Psoas muscle (tissue), 8 donors: Measurements from ENCODE around the gene ULBP1. TPM values are rescaled to one million over a fixed set of nuclear protein-coding genes. Genes with fewer than 3 reads are reported as not detected.
A peak's percentile ranks its signal among the peaks of the same experiment; 100 is the strongest.

ENCODE experiments used
- ATAC-seq, 4 donors: fragments of 200-7000 bp; cut with Tn5 transposase; one replicate each; pipeline ENCODE4 v1.9.1; 2020; ENCODE audit warnings: moderate library complexity in 3 of 4, mild to moderate bottlenecking in 2 of 4
- DNase-seq, 2 donors: peaks; one replicate each; pipeline ENCODE4 v3.0.0-alpha.2; 2020
- H3K27ac ChIP-seq: fragments of 200-600 bp; one replicate; pipeline ENCODE4 v1.8.0; 2022
- H3K27me3 ChIP-seq, 3 donors: fragments of 200-600 bp in 1 of 3; one replicate each; pipeline versions ENCODE4 v1.6.1 to v1.8.0; 2013 to 2022; ENCODE audit warnings: low read length in 2 of 3, mild to moderate bottlenecking in 2 of 3, moderate library complexity in 1 of 3; ENCODE audit not compliant: insufficient read depth in 3 of 3
- H3K36me3 ChIP-seq, 2 donors: fragments of 200-600 bp in 1 of 2; one replicate each; pipeline versions ENCODE4 v1.6.1 to v1.8.0; 2013 to 2022; ENCODE audit warnings: low read depth in 1 of 2, mild to moderate bottlenecking in 1 of 2, moderate library complexity in 1 of 2; ENCODE audit not compliant: insufficient read depth in 1 of 2
- H3K4me1 ChIP-seq: fragments of 200-600 bp; one replicate; pipeline ENCODE4 v1.8.0; 2022
- H3K4me3 ChIP-seq: fragments of 200-600 bp; one replicate; pipeline ENCODE4 v1.8.0; 2022; ENCODE audit warnings: mild to moderate bottlenecking
- H3K9me3 ChIP-seq: fragments of 200-600 bp; one replicate; pipeline ENCODE4 v1.8.0; 2022
- WGBS, 3 donors: extraction: QIAGEN DNeasy Blood & Tissue Kit; methylation state at CpG; one replicate each; pipeline versions ENCODE4 v1.1.6 to v1.1.7; 2013; 5-methylcytosine and 5-hydroxymethylcytosine counted together
- intact Hi-C, 2 donors: fragments of 100-400 bp; cut with DNase I; formaldehyde crosslinking; loops; one replicate each; pipeline versions ENCODE4 v1.11.0 to v1.14.2; 2022
- polyA plus RNA-seq, 3 donors: library from polyadenylated mRNA; stranded (reverse); fragments of 200-250 nt; gene quantifications; one replicate each; pipeline ENCODE4 v1.2.3, GENCODE V29; 2013
- total RNA-seq, 4 donors: library from RNA; stranded (reverse); fragmentation: NEBNext Ultra II Directional in 2 of 4; extraction: Animal tissue kit (Norgen Biotek cat#: 25700) in 2 of 4; gene quantifications; one replicate each; pipeline versions ENCODE4 v1.2.1 to v1.2.4, GENCODE V29; 2021 to 2023
- TF ChIP-seq, protein P1 (sequence below): fragments of 200-600 bp; IDR thresholded peaks from one replicate; pipeline ENCODE4 v1.8.0; 2022; ENCODE audit warnings: antibody characterized with exemption
- donor health status: healthy with polysubstance abuse.
- donor health status: DM: no; HTN: no; CAD: no; lungs with moderate emphysema.
- donor health status: Bipolar disorder and iron deficiency.
- donor health status: healthy.
- donor health status: DM: yes; HTN: yes; CAD: no.
- donor health status: DM: no; HTN: no; CAD: no.
- donor health status: DM: no; HTN: no; CAD: no.
- donor health status: DM: yes; HTN: yes; CAD: no.

Gene ULBP1
- total and polyA plus RNA-seq, 7 donors: 0.03 to 0.12 (median 0.10) TPM

GRCh38 chr6:149922642-149923326, 41.0 kb upstream of the ULBP1 start, which contains the start of gene RAET1G:
RAET1G (minus strand) TSS chr6:149923121; CDS start chr6:149923010, 111 bp downstream.
- Histone ChIP-seq H3K4me3 (peak within 1 kb of the TSS; percentile 70), H3K9me3 (no peaks in the 10 kb centered on the region), H3K36me3 (no peaks in the 10 kb centered on the region), H3K4me1 (no peaks in the 10 kb centered on the region), H3K27me3 (peaks cover 0 to 12% (median 4%) of the 10 kb centered on the region in 3 donors), H3K27ac (no peak within 1 kb of the TSS)
- 1% methylated on average over 36 to 40 of the region's 40 CpGs for WGBS, 3 donors
- ATAC-seq (peak; percentile 74 to 85 (median 80)), DNase-seq (peak; percentile 90 to 93)
- TF ChIP-seq, protein P1, sequence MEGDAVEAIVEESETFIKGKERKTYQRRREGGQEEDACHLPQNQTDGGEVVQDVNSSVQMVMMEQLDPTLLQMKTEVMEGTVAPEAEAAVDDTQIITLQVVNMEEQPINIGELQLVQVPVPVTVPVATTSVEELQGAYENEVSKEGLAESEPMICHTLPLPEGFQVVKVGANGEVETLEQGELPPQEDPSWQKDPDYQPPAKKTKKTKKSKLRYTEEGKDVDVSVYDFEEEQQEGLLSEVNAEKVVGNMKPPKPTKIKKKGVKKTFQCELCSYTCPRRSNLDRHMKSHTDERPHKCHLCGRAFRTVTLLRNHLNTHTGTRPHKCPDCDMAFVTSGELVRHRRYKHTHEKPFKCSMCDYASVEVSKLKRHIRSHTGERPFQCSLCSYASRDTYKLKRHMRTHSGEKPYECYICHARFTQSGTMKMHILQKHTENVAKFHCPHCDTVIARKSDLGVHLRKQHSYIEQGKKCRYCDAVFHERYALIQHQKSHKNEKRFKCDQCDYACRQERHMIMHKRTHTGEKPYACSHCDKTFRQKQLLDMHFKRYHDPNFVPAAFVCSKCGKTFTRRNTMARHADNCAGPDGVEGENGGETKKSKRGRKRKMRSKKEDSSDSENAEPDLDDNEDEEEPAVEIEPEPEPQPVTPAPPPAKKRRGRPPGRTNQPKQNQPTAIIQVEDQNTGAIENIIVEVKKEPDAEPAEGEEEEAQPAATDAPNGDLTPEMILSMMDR: no peak
- intact Hi-C loops: loop anchor here (2.0 to 10.0 kb wide), 2 partner anchors 82 to 178 kb away; partner anchors contain the start of genes NUP43 (in 1 of the 2) and PCMT1 (in 1 of the 2)

DNA sequence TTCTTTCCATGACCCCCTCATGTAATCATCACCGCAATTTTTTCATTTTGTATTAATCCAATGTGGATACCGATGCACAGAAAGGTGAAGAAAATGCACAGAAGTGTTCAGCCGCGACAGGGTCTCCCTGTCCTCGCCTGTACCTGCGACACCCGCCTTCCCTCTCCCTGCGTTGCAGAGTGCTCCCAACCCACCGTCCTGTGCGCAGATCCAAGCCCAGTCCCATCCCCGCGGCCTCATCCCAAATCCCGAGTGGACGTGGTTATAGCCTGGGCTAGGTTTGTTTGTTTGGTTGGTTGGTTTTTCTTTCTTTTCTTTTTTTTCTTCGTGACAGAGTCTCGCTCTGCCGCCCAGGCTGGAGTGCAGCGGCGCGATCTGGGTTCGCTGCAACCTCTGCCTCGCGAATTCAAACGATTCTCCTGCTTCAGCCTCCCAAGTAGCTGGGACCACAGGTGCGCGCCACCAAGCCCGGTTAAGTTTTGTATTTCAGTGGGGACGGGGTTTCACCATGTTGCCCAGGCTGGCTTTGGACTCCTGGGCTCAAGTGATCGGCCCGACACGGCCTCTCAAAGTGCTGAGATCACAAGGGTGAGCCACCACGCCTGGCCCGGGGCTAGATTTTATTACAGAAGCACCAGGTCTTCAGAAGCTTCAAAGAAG, 40.3 kb upstream of the ULBP1 start:
- intact Hi-C loops: loop anchor here (2.0 to 10.0 kb wide), 2 partner anchors 83 to 179 kb away; partner anchors contain the start of genes NUP43 (in 1 of the 2) and PCMT1 (in 1 of the 2)
- TF ChIP-seq, protein P1: no peak
- Histone ChIP-seq H3K27me3 (peaks cover 0 to 12% (median 4%) of the 10 kb centered on the region in 3 donors), H3K4me3 (peak overlapping the region; percentile 70), H3K27ac (no peak overlapping the region), H3K9me3 (no peaks in the 10 kb centered on the region), H3K4me1 (no peaks in the 10 kb centered on the region), H3K36me3 (no peaks in the 10 kb centered on the region)
- DNase-seq (peak in 1 of 2 donors; percentile 26), ATAC-seq (no peak)
- WGBS, 3 donors: 29 to 32% (median 31%) methylated on average over 33 of the region's 33 CpGs

- Histone ChIP-seq H3K4me1 (no peaks in the 10 kb centered on the region), H3K27ac (no peak overlapping the region), H3K9me3 (no peaks in the 10 kb centered on the region), H3K36me3 (no peaks in the 10 kb centered on the region), H3K27me3 (peaks cover 0 to 21% (median 4%) of the 10 kb centered on the region in 3 donors), H3K4me3 (no peak overlapping the region)
- TF ChIP-seq, protein P1: no peak
- ATAC-seq: no peak
- DNase-seq: peak in 1 of 2 donors; percentile 29
- intact Hi-C loops: loop anchor here in 1 of 2 donors (10.0 kb wide), 1 partner anchor 180 kb away; the partner anchor contains the start of genes NUP43 and PCMT1
- WGBS, 3 donors: 76 to 86% (median 79%) methylated on average over 9 of the region's 9 CpGs
Measured at GRCh38 chr6:149924206-149924932, 39.4 kb upstream of the ULBP1 start.

DNA sequence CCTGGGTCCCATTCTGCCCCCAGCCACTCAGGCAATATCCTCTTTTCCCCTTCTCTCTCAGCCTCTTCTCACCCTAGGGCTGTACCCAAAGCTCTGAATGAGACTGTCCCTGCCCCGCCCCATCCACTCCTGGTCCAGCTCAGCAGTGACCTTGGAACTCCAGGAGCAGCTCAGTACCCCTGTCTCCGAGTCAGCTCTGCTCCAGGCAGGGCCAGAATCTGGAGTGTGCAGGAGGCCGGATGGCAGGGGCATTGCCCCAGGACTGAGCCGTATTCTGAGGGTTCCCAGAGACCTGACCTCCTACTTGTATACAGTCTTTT, 38.9 kb upstream of the ULBP1 start:
- H3K36me3 ChIP-seq: no peaks in the 10 kb centered on the region
- no peak overlapping the region for H3K4me3 ChIP-seq
- DNase-seq: peak in 1 of 2 donors; percentile 40
- intact Hi-C loops: loop anchor here in 1 of 2 donors (10.0 kb wide), 1 partner anchor 180 kb away; the partner anchor contains the start of genes NUP43 and PCMT1
- peaks cover 0 to 22% (median 4%) of the 10 kb centered on the region in 3 donors for H3K27me3 ChIP-seq
- no peak overlapping the region for H3K27ac ChIP-seq
- no peaks in the 10 kb centered on the region for H3K9me3 ChIP-seq
- H3K4me1 ChIP-seq: no peaks in the 10 kb centered on the region
- no peak for ATAC-seq
- TF ChIP-seq, protein P1: no peak
- WGBS, 3 donors: 82 to 96% (median 88%) methylated on average over 4 of the region's 4 CpGs
